RKO (cell line): Measurements from ENCODE around the gene CHRFAM7A.
"Not testable (repeated sequence)": the region's sequence is repeated elsewhere in the genome, so short reads cannot be mapped to it uniquely, and the experiment has no call there.

Experiments
- DNase-seq: peaks from one replicate; pipeline ENCODE4 v3.0.0-alpha.2; 2016; ENCODE audit warnings: low spot score

The CHRFAM7A gene

DNA sequence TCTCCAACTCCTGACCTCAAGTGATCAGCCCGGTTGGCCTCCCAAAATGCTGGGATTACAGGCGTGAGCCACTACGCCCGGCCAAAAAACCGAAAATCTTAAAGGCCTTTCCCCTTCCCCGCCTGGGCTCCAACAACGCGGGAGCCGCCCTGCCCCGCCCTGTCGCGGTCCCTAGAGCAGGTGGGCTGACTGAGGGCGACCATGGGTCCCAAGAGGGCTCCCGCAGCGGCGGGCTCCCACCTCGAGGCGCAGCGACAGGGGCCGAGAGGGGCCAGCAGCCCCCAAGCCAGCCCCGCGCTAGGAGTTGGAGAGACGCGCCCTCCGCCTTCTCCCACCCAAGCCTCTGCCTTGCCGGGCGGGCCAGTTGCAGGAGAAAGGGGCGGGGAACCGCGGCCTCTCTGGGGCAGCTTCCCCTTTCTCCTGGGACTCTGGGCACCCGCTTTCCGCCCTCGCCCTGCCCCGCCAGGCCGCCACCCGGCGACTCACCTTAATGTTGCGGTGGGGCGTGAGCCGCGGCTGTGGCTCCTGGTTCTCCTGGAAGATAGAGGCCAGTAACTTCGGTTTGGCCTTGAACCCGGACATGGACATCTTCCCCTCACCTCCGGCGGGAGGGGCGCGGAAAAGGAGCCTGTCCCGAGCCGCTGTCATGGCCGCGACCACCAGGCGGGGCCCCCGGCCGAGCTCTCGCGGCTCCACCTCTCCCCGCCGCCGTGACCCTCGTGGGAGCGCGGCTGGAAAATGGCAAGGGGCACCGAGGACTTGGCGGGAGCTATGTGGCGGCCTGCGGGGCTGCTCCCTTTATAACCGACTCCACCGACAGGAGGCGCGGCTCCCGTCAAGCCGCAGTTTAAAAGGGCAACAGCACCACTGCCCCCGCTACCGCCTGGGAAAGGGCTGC lies at the start of gene CHRFAM7A:
TSS of gene CHRFAM7A (minus strand) at position 775 of the 898 bp plus-strand sequence. CDS start 10,189 bp downstream, outside the sequence.
- DNase-seq = not testable (repeated sequence)

DNA sequence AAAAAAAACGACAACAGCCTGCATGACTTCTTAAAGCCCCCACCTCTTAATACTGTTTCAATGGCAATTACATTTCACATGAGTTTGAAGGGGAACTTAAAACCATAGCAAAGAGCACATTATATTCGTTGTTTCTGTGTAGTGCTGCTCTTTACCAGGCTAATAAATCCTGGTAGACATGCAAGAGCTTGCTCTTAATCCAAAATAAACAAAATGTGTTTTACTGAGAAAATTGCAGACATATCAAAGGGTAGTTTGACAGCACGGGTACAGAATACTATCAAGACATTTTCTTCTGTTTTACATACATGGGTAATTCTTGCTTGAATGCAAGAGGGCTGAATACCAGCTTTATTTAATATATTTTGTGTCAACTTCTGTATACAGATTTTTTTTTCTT lies 45.0 kb upstream of the CHRFAM7A start:
- not testable (repeated sequence) for DNase-seq

DNA sequence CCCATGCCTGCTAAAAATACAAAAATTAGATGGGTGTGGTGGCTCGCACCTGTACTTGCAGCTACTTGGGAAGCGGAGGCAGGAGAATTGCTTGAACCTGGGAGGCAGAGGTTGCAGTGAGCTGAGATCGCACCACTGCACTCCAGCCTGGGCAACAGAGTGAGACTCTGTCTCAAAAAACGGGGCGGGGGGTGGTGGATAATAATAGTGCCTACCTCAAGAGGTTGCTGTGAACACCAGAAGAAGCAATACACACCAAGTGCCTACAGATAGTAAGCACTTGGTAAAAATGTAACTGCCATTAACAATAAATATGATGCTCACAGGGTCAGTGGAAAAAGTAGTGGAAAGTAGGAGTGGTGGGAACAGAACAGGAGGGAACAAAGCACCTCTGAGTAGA lies 42.5 kb upstream of the CHRFAM7A start:
- DNase-seq = not testable (repeated sequence)

DNA sequence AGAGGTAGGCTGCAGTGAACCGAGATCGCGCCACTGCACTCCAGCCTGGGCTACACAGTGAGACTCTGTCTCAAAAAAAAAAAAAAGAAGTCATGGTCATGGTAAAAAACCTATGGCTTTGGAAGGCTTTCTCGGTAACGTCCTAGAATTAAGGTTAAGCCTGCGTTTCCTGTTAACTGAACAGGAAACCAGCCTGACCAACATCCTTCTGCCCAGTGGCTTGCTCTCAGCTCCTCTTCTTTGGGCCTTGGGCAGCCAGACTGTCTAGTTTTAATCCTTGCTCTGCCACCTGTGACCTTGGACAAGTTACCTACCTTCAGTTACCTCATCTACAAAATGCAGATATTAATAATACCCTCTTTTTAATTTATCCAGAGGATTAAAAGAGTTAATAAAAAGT lies 27.4 kb upstream of the CHRFAM7A start:
- not testable (repeated sequence) for DNase-seq

DNA sequence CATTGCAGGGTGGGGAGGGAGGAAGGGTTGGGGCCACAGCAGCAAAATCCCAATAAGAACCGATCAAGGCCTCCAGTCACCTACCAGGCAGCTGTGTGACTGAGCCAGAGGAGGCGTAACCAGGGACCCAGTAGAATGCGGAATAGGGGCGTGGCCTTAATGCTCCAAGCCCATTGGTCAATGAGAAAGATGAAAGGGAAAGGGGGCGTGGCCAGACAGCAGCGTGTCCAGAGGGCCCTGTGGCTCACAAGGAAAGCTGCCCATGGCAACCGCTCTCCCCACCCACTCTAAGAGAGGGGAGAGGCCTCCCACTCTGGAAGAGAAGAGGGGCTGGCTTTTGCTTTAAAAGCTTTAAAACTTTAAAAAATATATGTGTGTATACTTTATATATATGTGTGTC lies 20.8 kb upstream of the CHRFAM7A start, which contains the start of gene GOLGA8R:
TSS of gene GOLGA8R (minus strand) at position 101 of the 400 bp plus-strand sequence. CDS start at position 3, 98 bp downstream.
- not testable (repeated sequence) for DNase-seq

DNA sequence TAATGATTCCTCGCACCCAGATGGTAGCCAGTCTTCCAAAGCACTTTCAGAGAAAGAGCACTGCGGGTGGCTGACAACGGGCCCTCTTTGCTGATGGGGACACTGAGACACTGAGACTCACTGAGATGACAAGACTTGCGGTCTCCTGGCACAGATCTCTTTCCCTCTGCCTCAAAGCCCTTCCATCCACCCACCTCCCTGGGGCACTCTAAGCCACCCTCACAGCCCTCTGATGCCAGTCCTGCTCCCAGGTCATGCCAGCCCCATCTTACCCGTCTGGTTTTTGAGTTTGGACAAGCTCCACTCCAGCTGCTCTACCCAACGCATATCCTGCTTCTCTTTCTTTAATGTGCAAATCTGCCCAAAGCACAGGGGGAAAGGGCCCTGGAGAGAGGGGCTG lies 14.3 kb upstream of the CHRFAM7A start:
- not testable (repeated sequence) for DNase-seq

DNA sequence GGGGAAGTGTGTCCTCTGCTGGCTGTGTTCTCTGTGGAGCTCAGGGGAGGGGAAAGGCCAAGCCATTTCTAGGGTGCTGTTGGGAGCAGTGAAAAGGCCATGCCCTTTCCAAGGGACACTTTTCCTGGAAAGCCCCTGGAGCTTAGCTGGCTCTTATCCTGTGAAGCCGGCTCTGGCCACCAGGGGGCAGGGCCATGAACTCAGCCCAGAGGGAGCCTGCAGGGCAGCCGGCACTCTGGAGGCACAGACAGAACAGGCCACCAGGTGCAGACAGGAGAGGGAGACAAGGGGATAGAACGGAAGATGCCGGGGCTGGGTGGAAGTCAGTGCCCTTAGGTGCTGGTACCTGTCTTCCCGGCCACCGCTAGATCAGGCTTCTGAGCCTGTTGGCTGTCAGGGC lies 5.6 kb upstream of the CHRFAM7A start:
- not testable (repeated sequence) for DNase-seq

DNA sequence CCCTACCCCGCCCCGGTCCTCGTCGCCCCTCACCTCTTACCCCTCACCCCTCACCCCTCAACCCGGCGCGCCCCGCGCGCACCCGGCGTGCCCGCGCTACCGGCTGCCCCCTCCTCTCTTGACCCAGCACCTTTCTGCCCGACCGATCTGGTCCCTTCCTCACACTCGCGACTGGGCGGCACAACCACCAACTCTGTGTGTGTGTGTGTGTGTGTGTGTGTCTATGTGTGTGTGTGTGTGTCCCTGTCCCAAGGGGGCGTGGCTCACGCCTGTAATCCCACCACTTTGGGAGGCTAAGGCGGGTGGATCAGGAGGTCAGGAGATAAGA lies 288 bp upstream of the CHRFAM7A start:
- not testable (repeated sequence) for DNase-seq

DNA sequence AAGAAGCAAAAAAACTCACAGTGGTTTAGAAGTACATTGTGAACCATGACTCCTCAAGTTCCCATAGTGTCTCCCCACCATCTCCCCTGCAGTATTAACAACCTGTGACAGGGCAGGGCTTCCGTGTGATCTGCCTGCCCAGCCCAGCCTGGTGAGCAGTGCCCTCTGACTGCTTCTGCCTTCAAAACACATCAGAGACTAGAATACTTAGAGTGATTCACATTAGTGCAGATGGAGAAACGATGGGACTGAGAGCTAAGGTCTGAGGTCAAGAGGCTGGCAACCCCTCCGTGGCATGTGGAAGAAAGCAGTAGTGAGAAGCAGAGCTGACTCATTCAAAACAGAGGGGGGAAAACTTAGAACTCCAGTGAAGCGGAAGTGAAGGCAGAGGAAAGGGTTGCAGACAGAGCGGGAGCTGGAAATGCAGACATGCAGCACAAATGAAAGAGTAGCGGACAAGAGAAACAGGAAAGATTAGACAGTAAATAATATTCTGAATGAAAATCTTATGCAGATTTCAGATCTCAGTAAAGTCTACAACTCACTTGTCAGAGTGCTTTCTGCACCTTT lies 6.9 kb downstream of the CHRFAM7A start:
- DNase-seq = not testable (repeated sequence)

DNA sequence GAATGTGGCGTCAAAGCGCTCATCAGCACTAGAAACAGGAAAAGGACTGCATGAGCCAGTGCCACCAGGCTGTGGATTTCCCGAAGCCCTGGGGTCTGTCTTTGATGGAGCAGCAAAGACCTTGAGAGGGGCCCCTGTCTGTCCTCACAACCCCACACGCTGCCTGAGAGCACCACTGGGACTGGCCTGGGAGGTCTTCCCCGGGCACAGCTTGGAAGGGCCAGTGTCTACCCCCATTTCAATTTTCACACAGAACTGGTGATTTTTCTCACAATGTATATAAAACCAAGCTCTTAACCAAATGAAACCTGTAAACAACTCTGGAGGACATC lies 16.3 kb downstream of the CHRFAM7A start:
- not testable (repeated sequence) for DNase-seq

DNA sequence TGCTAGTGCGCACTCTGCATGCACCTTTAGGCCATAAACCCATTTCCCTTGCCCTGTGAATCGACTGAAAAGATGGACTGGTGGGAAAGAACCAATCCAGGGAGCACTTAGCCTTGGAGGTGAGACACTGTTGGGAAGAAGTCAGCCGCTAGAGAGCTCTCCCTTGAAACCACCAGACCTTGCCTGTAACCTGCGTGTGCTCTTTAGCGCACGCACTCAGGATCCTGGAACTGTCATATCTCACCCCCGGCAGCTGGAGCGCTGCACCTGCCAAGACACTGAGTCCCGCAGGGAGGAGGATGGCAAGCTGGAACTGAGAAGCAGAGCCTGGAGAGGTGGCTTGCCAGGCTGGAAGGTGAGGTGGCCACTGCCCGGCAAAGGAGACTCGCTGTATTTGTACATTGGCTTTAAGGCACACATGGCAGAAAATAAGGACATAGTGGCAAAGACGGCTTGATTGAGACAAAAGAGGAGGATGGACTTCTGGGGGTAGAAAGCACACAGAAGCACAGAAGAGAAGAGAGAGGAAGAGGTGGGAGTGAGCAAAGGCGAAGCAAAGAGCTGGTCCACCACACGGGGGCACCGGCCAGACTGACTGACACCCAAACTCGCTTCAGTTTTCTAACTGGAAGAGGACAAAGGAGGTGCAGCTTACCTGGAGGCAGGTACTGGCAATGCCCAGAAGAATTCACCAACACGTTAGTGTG lies 16.8 kb downstream of the CHRFAM7A start:
- not testable (repeated sequence) for DNase-seq

DNA sequence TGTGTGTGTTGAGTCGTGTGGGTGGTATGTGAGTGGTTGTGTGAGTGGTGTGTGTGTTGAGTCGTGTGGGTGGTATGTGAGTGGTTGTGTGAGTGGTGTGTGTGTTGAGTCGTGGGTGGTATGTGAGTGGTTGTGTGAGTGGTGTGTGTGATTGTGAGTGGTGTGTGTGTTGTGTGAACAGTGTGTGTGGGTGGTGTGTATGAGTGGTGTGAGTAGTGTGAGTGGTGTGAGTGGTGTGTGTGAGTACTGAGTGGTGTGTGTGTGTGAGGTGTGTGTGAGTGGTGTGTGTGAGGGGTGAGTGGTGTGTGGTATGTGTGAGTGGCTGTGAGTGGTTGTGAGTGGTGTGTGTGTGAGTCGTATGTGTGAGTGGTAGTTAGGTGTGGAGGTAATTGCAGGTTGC lies 17.5 kb downstream of the CHRFAM7A start:
- peak; percentile 1 for DNase-seq

DNA sequence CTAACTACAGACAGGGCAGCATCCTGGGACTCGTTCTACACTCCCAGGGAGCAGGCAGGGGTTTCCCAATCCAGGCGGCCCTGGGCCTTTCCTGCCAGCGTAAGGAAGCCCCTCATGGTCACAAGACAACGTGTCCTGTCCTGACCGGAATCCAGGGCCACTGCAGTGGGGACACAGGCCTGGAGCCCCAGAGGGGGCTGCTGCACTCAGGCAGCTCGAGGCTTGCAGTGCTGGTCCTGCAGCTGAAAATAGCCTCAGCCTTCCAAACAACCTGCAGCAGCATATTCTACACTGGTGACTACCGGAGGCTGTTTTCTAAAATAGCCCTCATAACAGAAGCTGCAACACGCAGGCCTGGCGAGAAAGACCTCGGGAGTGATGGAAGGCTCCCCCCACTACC lies 18.5 kb downstream of the CHRFAM7A start:
- not testable (repeated sequence) for DNase-seq

DNA sequence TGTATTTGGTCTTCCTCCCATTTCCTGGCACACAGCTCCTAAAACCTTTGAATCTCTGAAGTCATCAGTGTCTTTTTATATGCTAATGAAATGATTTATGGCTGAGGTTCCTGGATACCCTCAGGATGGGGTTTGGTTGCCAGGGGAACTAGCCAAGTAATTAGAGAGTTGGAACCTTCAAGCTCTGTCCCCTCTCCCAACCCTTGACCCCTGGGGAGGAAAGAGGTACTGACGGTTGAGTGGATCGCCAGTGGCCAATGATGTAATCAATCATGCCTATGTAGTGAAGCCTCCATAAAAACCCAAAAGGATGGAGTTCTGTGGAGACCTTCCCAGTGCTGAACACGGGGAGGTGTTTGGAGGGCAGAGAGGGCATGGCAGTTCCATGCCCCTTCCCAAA lies 25.1 kb downstream of the CHRFAM7A start:
- DNase-seq = not testable (repeated sequence)

DNA sequence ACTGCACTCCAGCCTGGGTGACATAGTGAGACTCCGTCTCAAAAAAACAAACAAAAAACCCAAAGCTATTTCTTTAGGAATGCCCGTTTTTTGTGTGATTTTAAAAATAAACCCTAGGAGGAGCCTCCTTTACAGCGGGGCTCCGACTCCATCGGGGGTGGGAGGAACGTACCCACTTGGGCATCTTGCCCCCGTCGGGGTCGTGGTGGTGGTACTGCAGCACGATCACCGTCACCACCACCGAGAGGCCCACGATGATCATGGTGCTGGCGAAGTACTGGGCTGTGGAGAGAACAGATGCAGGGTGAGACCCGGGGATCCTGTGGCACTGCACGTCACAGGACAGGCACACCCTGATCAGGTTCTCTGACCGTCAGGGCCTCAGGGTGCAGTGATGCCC lies 26.1 kb downstream of the CHRFAM7A start:
- DNase-seq = not testable (repeated sequence)

DNA sequence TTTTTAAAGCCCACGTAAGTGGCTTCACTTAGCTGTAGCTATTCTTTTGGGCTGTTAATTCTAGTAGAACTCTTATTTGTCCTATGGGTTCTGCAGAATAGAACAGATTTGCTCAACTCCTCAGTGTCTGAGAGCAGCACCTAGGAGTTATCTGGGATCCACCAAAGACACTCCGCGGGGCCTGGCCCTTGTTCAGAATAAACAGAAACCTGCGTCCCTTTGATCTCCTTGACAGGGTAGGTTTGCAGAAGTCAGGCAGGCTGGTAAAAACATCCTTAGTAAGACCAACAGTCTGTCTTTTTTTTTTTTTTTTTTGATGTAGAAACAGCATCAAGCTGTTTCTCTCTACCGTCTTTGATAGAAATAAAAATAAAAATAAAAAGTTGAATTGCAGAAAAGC lies 31.9 kb downstream of the CHRFAM7A start:
- DNase-seq = not testable (repeated sequence)

DNA sequence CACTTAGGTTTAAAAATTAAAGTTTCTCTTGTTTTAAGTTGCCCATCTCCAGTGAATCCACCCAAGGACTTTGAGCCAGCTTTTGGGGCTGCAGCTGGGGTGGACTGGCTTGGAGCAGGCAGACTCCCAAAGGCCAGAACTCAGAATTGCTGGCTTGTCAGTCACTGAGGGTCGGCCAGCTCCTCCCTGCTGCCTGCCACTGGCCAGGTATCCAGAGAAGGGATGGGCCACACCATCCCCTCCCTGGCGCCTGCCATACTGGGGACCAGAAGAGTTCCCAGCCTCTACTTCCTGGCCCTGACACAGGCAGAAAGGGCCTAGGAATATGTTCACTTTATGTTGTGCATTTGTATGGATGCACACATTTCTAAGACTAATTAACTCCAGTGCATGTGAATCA lies 32.4 kb downstream of the CHRFAM7A start:
- not testable (repeated sequence) for DNase-seq

DNA sequence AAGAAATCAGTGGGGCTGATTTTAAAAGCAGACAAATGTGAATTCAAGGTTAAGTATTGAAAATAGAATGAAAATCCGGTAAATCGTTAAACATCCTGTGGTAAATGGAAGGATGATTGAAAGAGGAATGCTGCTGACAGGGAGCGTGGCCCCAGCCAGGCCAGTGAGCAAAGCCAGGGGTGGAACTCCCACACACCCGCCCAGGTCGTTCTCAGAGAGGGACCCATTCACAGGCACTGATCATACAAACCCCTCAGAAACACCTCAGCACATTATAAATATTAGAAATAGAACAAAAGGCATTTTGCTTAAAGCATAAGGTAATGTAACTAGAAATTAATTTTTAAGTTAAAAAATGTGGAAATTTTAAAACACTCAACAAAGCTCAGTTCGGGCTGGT lies 38.3 kb downstream of the CHRFAM7A start:
- not testable (repeated sequence) for DNase-seq

DNA sequence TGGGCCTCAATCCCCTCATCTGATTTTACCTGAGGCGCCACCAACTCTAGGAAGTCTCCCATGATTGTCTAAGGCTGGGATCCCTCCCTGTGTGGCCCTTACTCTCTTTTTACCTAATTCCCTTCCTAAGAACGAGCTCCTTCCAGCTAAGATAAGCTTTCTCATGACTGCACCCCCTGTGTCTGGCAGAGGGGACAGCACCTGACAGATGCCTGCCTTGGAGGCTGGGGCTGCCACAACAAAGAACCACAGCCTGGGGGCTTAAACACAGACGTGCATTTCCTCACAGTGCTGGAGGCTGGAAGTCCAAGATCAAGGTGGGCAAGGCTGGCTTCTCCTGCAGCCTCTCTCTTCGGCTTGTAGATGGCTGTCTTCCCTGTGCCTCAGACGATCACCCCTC lies 43.5 kb downstream of the CHRFAM7A start:
- DNase-seq = not testable (repeated sequence)

DNA sequence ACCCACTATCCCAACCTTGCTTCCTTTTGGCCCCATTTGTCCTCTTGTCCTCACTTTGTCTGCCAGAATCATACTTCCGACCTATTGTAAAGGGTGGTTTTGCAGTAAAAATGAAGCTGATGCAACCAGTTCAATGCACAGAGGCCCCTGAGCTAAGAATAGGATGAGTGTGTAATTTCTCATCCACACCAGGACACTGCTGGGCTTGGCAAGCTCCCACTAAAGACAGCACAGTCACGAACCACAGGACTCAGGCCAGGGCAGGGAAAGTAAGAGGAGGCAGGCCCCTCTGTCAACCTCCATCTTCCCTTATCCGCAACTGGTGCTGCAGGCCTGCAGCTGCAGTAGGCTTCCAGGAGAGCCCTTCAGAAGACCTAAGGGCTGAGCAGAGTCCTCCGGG lies 56.8 kb downstream of the CHRFAM7A start:
- not testable (repeated sequence) for DNase-seq

DNA sequence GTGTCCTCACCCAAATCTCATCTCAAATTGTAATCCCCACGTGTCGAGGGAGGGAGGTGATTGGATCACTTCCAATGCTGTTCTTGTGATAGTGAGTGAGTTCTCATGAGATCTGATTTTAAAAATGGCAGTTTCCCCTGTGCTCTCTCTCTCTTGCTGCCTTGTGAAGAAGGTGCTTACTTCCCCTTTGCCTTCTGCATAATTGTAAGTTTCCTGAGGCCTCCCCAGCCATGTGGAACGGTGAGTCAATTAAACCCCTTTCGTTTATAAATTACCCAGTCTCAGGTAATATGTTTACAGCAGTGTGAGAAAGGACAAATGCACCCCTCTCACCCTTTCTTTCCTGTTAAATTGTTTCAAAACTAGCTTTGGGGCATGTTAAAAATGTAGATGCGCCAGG lies 59.2 kb downstream of the CHRFAM7A start:
- DNase-seq = not testable (repeated sequence)

DNA sequence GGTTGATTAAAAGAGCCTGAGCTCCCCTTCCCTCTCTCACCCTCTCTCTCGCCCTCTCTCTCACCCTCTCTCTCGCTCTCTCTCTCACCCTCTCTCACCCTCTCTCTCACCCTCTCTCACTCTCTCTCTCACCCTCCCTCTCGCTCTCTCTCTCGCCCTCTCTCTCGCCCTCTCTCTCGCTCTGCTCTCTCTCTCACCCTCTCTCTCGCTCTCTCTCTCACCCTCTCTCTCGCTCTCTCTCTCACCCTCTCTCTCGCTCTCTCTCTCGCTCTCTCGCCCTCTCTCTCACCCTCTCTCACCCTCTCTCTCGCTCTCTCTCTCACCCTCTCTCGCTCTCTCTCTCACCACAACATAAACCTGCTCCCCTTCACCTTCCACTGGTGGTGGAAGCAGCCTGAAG lies 67.2 kb downstream of the CHRFAM7A start:
- DNase-seq = not testable (repeated sequence)

DNA sequence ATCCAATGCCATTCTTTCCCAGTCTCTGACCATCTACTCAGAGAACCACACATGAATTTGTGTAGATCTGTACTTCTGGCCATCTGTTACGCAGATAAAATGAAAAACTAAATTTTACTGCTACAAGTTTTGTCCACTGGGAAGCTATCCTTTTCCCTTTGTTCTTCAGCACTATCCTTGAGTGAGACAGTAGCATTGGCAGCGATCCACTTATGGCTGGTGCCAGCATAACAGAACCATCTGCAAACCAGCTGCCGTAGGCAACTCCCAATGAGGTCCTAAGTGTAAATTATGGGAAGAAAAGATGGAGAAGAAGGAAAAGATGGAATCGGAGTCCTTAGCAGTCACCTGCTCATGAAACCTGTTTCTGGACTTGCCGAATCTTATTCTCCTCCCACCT lies 72.3 kb downstream of the CHRFAM7A start:
- not testable (repeated sequence) for DNase-seq
